ENCODE data around the gene MTURN. TPM values are rescaled to one million over a fixed set of nuclear protein-coding genes. Genes with fewer than 3 reads are reported as not detected.

The MTURN gene
- polyA plus RNA-seq, 3 donors = 5.9 to 7.9 (median 7.5) TPM

DNA sequence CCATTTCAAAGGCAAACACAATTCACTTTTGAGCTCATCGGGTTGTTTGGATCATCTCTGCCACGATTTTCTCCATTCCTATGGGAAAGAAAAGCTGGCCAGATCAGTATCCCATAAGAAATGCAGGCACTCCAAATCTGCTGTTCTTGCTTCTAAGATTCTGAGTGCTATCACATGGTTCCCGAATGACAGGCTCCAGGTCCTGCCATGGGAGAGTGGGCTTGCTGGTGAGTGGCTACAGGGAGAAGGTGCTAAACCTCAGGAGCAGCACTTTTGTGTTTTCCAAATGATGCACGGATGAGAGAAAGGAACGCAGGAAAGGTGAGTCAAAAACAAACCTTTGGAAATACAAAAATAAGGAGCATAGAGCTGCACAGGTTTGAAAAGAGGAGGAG, 32.1 kb downstream of the MTURN start:
- Histone ChIP-seq H2AFZ (ENCODE audit: insufficient read depth, low read depth, low read length, poor library complexity, severe bottlenecking) (no peak overlapping the region), H3K9me3 (replicated peaks in 1 of 2; ENCODE audit: control insufficient read depth in 1 of 2, insufficient read depth in 1 of 2, low read length in 2 of 2) (no peaks in the 10 kb centered on the region), H3K4me2 (replicated peaks; ENCODE audit: extremely low read depth, low read length, poor library complexity, severe bottlenecking) (no peak overlapping the region), H3K4me1 (ENCODE audit: control insufficient read depth in 1 of 2, insufficient read depth in 2 of 2, low read length in 2 of 2) (peaks cover 77 to 81% of the 10 kb centered on the region in 2 donors), H3K79me2 (ENCODE audit: insufficient read depth, low read length) (no peaks in the 10 kb centered on the region), H4K20me1 (ENCODE audit: insufficient read depth, low read length) (no peaks in the 10 kb centered on the region), H3K4me3 (replicated peaks in 1 of 3; ENCODE audit: low read depth in 2 of 3, low read length in 3 of 3) (no peak overlapping the region), H3K9ac (ENCODE audit: insufficient read depth, low read length, poor library complexity, severe bottlenecking) (no peak overlapping the region), H3K36me3 (replicated peaks in 1 of 2; ENCODE audit: control insufficient read depth in 1 of 2, insufficient read depth in 2 of 2, low read length in 2 of 2) (no peaks in the 10 kb centered on the region), H3K27ac (ENCODE audit: low read depth in 1 of 2, low read length in 2 of 2) (no peak overlapping the region), H3K27me3 (ENCODE audit: control insufficient read depth in 2 of 2, insufficient read depth in 2 of 2, low read length in 2 of 2) (no peaks in the 10 kb centered on the region)
- Mint-ChIP-seq H3K9me3 (no peaks in the 10 kb centered on the region), H3K27ac (peak overlapping the region in 1 of 7 donors; percentile 21), H3K4me1 (peaks cover 80% of the 10 kb centered on the region), H3K4me3 (no peak overlapping the region), H3K36me3 (peaks cover 0 to 10% of the 10 kb centered on the region in 2 donors), H3K27me3 (ENCODE audit: low read depth in 3 of 3) (no peaks in the 10 kb centered on the region)
- intact Hi-C loops (cut with micrococcal nuclease) = loop anchor here (5.0 to 10.0 kb wide), 4 partner anchors 58 to 258 kb away; partner anchors contain the start of gene ZNRF2 (in 1 of the 2)
- DNase-seq = no peak
- TF ChIP-seq, protein P1, sequence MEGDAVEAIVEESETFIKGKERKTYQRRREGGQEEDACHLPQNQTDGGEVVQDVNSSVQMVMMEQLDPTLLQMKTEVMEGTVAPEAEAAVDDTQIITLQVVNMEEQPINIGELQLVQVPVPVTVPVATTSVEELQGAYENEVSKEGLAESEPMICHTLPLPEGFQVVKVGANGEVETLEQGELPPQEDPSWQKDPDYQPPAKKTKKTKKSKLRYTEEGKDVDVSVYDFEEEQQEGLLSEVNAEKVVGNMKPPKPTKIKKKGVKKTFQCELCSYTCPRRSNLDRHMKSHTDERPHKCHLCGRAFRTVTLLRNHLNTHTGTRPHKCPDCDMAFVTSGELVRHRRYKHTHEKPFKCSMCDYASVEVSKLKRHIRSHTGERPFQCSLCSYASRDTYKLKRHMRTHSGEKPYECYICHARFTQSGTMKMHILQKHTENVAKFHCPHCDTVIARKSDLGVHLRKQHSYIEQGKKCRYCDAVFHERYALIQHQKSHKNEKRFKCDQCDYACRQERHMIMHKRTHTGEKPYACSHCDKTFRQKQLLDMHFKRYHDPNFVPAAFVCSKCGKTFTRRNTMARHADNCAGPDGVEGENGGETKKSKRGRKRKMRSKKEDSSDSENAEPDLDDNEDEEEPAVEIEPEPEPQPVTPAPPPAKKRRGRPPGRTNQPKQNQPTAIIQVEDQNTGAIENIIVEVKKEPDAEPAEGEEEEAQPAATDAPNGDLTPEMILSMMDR (IDR thresholded peaks at IDR 0.05) = no peak
- 96% methylated on average over 5 of the region's 5 CpGs for WGBS (ENCODE audit: insufficient coverage)

DNA sequence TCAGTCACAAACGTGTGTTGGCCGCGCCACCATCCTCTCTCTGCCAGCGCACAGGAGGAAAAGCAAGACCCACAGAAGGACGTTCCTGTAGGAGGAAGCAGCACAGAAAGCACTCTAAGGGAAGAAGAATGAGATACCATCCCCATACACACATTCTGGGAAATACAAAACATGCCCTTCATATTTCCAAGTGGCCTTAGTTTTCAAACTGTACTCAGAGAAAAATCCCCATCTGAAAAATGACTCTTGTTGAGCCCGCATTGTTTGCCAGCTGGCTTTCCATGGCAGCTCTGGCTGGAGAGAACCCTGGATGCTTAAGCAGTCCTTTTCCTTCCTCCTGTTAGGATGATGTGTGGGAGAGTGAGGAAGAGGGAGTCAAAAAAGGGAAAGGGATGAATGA, 33.1 kb downstream of the MTURN start:
- no peaks in the 10 kb centered on the region for H3K27me3 Mint-ChIP-seq (ENCODE audit: low read depth in 3 of 3)
- Histone ChIP-seq H3K79me2 (ENCODE audit: insufficient read depth, low read length) (no peaks in the 10 kb centered on the region), H3K36me3 (replicated peaks in 1 of 2; ENCODE audit: control insufficient read depth in 1 of 2, insufficient read depth in 2 of 2, low read length in 2 of 2) (no peaks in the 10 kb centered on the region), H4K20me1 (ENCODE audit: insufficient read depth, low read length) (no peaks in the 10 kb centered on the region), H3K27ac (ENCODE audit: low read depth in 1 of 2, low read length in 2 of 2) (no peak overlapping the region), H3K4me2 (replicated peaks; ENCODE audit: extremely low read depth, low read length, poor library complexity, severe bottlenecking) (no peak overlapping the region), H2AFZ (ENCODE audit: insufficient read depth, low read depth, low read length, poor library complexity, severe bottlenecking) (no peak overlapping the region), H3K4me3 (replicated peaks in 1 of 3; ENCODE audit: low read depth in 2 of 3, low read length in 3 of 3) (no peak overlapping the region), H3K4me1 (ENCODE audit: control insufficient read depth in 1 of 2, insufficient read depth in 2 of 2, low read length in 2 of 2) (peaks cover 68 to 76% of the 10 kb centered on the region in 2 donors), H3K9ac (ENCODE audit: insufficient read depth, low read length, poor library complexity, severe bottlenecking) (no peak overlapping the region), H3K9me3 (replicated peaks in 1 of 2; ENCODE audit: control insufficient read depth in 1 of 2, insufficient read depth in 1 of 2, low read length in 2 of 2) (no peaks in the 10 kb centered on the region), H3K27me3 (ENCODE audit: control insufficient read depth in 2 of 2, insufficient read depth in 2 of 2, low read length in 2 of 2) (no peaks in the 10 kb centered on the region)
- intact Hi-C loops (cut with micrococcal nuclease) = loop anchor here (5.0 to 10.0 kb wide), 4 partner anchors 57 to 257 kb away; partner anchors contain the start of gene ZNRF2 (in 1 of the 2)
- WGBS (ENCODE audit: insufficient coverage) = 100% methylated on average over 1 of the region's 6 CpGs
- H3K4me1 Mint-ChIP-seq = peaks cover 81% of the 10 kb centered on the region
- no peak overlapping the region for H3K4me3 Mint-ChIP-seq
- H3K27ac Mint-ChIP-seq = peak overlapping the region in 3 of 7 donors; percentile 13 to 51 (median 21)
- TF ChIP-seq, protein P1 (IDR thresholded peaks at IDR 0.05) = no peak
- H3K36me3 Mint-ChIP-seq = peaks cover 0 to 10% of the 10 kb centered on the region in 2 donors
- no peak for DNase-seq
- H3K9me3 Mint-ChIP-seq = no peaks in the 10 kb centered on the region

All from CD14-positive monocyte (primary cell).